ENCODE results near the gene IL27RA.

- TF ChIP-seq, protein P1, sequence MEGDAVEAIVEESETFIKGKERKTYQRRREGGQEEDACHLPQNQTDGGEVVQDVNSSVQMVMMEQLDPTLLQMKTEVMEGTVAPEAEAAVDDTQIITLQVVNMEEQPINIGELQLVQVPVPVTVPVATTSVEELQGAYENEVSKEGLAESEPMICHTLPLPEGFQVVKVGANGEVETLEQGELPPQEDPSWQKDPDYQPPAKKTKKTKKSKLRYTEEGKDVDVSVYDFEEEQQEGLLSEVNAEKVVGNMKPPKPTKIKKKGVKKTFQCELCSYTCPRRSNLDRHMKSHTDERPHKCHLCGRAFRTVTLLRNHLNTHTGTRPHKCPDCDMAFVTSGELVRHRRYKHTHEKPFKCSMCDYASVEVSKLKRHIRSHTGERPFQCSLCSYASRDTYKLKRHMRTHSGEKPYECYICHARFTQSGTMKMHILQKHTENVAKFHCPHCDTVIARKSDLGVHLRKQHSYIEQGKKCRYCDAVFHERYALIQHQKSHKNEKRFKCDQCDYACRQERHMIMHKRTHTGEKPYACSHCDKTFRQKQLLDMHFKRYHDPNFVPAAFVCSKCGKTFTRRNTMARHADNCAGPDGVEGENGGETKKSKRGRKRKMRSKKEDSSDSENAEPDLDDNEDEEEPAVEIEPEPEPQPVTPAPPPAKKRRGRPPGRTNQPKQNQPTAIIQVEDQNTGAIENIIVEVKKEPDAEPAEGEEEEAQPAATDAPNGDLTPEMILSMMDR (IDR thresholded peaks at IDR 0.05): no peak
- no peak for TF ChIP-seq EZH2 (IDR thresholded peaks at IDR 0.05; ENCODE audit: borderline replicate concordance, insufficient read depth, low read depth, low read length, poor library complexity, severe bottlenecking)
Observed at GRCh38 chr19:14033946-14034345, 2.4 kb downstream of the IL27RA start.
